Endothelial cell (in vitro differentiated cells): Measurements from ENCODE around the gene SH3RF3. TPM values are rescaled to one million over a fixed set of nuclear protein-coding genes. Genes with fewer than 3 reads are reported as not detected.
A peak's percentile ranks its signal among the peaks of the same experiment; 100 is the strongest.

Experiments used
- DNase-seq: peaks from one replicate; pipeline ENCODE4 v3.0.0; 2021; ENCODE audit warnings: low spot score
- H3K27ac Mint-ChIP-seq: one replicate; pipeline ENCODE4 v1.8.0; 2021; ENCODE audit warnings: mixed read lengths, inconsistent platforms; ENCODE audit not compliant: unreplicated experiment
- H3K27me3 Mint-ChIP-seq: one replicate; pipeline ENCODE4 v1.8.0; 2021; ENCODE audit warnings: mild to moderate bottlenecking, moderate library complexity, mixed read lengths, inconsistent platforms; ENCODE audit not compliant: unreplicated experiment
- H3K36me3 Mint-ChIP-seq: one replicate; pipeline ENCODE4 v1.8.0; 2021; ENCODE audit warnings: mild to moderate bottlenecking, low read depth, mixed read lengths, inconsistent platforms; ENCODE audit not compliant: unreplicated experiment
- H3K4me1 Mint-ChIP-seq: one replicate; pipeline ENCODE4 v1.8.0; 2021; ENCODE audit warnings: mild to moderate bottlenecking, mixed read lengths, inconsistent platforms; ENCODE audit not compliant: unreplicated experiment
- H3K4me3 Mint-ChIP-seq: one replicate; pipeline ENCODE4 v1.8.0; 2021; ENCODE audit warnings: mild to moderate bottlenecking, mixed read lengths, inconsistent platforms; ENCODE audit not compliant: unreplicated experiment
- H3K9me3 Mint-ChIP-seq: one replicate; pipeline ENCODE4 v1.8.0; 2021; ENCODE audit warnings: mixed read lengths, inconsistent platforms; ENCODE audit not compliant: unreplicated experiment
- total RNA-seq: library from RNA; stranded (reverse); fragmentation: NEBNext Ultra II Directional; extraction: Animal tissue kit (Norgen Biotek cat#: 25700); gene quantifications from one replicate; pipeline ENCODE4 v1.2.1, GENCODE V29; 2021; ENCODE audit not compliant: unreplicated experiment
- TF ChIP-seq, protein P1 (sequence below): fragments of 200-600 bp; sonication (generic); IDR thresholded peaks from one replicate; pipeline ENCODE4 v1.5.0; 2021; ENCODE audit warnings: antibody characterized with exemption; ENCODE audit not compliant: unreplicated experiment

Gene SH3RF3
- total RNA-seq, 1 donor from 2014 or later: 12.8 TPM

DNA sequence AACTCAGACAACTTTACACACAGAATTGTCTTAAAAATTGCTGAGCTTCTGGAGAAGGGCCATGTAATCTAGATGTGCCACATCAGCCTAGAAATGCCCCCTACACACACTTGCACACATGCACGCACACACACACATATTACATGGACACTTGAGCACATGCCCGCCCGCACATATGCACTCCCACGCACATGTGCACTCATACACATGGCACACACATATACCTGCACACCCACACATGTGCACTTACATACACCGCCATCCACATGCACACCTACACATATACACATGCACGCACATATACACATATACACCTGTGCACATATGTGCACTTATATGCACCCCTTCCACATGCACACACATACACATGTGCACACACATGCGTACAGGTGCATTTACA, 271.1 kb downstream of the SH3RF3 start:
- Mint-ChIP-seq H3K4me1 (peaks cover 38% of the 10 kb centered on the region), H3K9me3 (no peaks in the 10 kb centered on the region), H3K27ac (no peak overlapping the region), H3K36me3 (peaks cover 25% of the 10 kb centered on the region), H3K4me3 (peak overlapping the region; percentile 47), H3K27me3 (peaks cover 14% of the 10 kb centered on the region)
- TF ChIP-seq, protein P1, sequence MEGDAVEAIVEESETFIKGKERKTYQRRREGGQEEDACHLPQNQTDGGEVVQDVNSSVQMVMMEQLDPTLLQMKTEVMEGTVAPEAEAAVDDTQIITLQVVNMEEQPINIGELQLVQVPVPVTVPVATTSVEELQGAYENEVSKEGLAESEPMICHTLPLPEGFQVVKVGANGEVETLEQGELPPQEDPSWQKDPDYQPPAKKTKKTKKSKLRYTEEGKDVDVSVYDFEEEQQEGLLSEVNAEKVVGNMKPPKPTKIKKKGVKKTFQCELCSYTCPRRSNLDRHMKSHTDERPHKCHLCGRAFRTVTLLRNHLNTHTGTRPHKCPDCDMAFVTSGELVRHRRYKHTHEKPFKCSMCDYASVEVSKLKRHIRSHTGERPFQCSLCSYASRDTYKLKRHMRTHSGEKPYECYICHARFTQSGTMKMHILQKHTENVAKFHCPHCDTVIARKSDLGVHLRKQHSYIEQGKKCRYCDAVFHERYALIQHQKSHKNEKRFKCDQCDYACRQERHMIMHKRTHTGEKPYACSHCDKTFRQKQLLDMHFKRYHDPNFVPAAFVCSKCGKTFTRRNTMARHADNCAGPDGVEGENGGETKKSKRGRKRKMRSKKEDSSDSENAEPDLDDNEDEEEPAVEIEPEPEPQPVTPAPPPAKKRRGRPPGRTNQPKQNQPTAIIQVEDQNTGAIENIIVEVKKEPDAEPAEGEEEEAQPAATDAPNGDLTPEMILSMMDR: no peak
- DNase-seq: no peak

DNA sequence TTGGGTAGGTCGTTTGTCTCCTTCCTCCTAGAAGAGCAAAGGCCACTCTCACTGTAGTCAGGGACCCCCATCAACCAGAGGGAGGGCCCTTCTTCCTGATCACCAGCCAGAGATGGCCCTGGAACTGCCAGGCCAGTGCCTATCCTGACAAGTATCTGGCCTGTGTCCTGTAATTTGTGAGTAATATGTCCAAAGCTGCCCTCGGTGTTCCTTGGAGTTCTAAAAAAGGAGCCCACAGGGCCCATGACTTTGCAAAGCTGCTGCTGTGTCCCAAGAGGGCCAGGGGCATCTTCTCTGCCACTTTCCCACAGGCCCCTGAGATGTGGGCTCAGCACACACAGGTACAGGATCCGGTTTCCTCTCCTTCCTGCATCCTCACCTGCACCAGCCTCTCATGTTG, 272.4 kb downstream of the SH3RF3 start:
- peaks cover 25% of the 10 kb centered on the region for H3K36me3 Mint-ChIP-seq
- peaks cover 34% of the 10 kb centered on the region for H3K4me1 Mint-ChIP-seq
- no peak overlapping the region for H3K27ac Mint-ChIP-seq
- peaks cover 18% of the 10 kb centered on the region for H3K27me3 Mint-ChIP-seq
- peak overlapping the region; percentile 51 for H3K4me3 Mint-ChIP-seq
- DNase-seq: no peak
- no peaks in the 10 kb centered on the region for H3K9me3 Mint-ChIP-seq
- TF ChIP-seq, protein P1: no peak

DNA sequence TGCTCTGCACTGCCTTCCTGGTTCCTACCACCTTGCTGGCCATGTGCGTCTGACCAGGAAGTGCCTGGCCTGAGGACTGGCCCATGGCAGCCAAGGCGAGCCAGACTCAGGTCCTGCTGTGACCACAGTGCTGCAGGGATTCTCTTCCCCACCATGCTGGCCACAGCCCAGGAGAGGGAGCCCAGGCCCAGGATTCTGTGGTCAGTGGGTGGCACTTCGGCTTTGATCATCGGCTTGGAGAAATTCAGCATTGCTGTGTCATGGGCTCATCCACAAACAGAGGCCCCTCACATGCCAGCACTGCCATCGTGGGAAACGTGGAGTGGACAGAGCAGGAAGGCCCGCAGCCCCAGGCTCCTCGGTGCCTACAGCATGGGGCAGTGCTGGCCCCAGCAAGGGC, 273.2 kb downstream of the SH3RF3 start:
- Mint-ChIP-seq H3K27me3 (peaks cover 18% of the 10 kb centered on the region), H3K4me1 (peaks cover 30% of the 10 kb centered on the region), H3K4me3 (no peak overlapping the region), H3K36me3 (peaks cover 25% of the 10 kb centered on the region), H3K27ac (no peak overlapping the region), H3K9me3 (no peaks in the 10 kb centered on the region)
- TF ChIP-seq, protein P1: no peak
- DNase-seq: no peak

DNA sequence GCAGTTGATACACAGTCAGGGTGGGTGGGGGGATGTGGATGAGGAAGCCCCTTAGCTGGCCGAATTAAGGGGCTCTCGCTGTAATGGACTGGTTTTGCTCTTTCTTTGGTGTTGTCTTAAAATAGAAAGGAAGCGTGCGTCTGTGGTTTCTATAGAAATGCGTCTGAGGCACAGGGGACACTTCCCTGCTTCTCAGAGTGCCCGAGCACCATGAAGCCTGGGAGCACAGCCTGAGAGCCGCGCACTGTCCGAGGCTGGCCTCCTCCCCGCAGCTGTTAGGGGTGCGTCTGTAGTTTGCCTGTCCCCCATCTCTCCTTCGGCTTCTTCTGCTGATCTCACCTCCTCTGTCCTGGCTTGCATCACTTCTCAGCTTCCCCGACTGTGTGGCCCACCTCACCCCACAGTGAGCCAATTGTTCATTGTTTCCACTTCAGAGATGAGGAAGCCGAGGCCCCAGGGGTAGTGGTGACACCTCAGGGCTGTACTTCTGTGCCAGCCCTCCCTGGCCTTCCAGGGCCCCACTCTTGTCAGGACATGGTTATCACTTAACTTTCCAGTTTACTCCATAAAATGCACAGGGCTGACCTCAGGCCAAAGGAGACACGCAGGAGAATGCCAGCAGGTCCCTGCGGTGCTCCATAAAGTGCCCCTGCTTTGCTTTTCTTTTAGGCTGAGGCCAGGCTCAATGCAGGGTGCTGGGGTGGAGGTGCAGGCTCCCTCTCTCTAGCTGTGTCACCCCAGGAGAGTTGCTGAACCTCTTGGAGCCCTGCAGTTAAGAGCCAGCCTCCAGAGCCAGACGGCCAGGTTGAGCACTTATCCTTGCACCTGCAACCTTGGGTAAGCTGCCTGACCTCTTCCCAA, 274.2 kb downstream of the SH3RF3 start:
- H3K27me3 Mint-ChIP-seq: peaks cover 18% of the 10 kb centered on the region
- no peak overlapping the region for H3K27ac Mint-ChIP-seq
- no peaks in the 10 kb centered on the region for H3K9me3 Mint-ChIP-seq
- TF ChIP-seq, protein P1: no peak
- no peak for DNase-seq
- peaks cover 23% of the 10 kb centered on the region for H3K36me3 Mint-ChIP-seq
- H3K4me3 Mint-ChIP-seq: no peak overlapping the region
- H3K4me1 Mint-ChIP-seq: peaks cover 38% of the 10 kb centered on the region

DNA sequence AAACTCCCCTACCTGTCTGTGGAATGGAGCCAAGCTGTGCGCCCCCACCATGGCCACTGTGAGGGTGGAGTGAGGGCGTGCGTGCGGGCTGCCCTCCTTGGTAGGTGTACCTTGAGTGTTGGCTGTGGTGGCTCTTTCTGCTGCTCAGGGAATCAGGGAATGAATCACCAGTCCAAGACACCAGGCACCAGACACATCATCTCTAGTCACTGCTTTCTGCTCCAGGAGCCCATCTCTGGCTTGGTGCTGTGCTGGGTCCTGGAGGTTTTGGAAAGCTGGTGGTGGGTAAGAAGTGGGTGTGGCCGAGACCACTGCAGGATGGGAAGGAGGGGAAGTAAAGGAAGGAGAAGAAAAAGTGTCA, 274.8 kb downstream of the SH3RF3 start:
- Mint-ChIP-seq H3K9me3 (no peaks in the 10 kb centered on the region), H3K4me3 (no peak overlapping the region), H3K27ac (no peak overlapping the region), H3K36me3 (peaks cover 22% of the 10 kb centered on the region), H3K4me1 (peaks cover 43% of the 10 kb centered on the region), H3K27me3 (peaks cover 18% of the 10 kb centered on the region)
- TF ChIP-seq, protein P1: no peak
- no peak for DNase-seq
